HG03159 (cell line): Measurements from ENCODE around the gene IPCEF1.

Experiments
- ATAC-seq: cut with Tn5 transposase; IDR thresholded peaks from one replicate; pipeline ENCODE4 v1.9.1; 2021; ENCODE audit warnings: mild to moderate bottlenecking, moderate library complexity; ENCODE audit not compliant: unreplicated experiment

The IPCEF1 gene

GRCh38 chr6:154356690-154357089 lies at the start of gene IPCEF1:
Gene IPCEF1 (minus strand): TSS chr6:154356803. CDS start chr6:154265947, 90,856 bp downstream.
- peak; percentile 25 for ATAC-seq

GRCh38 chr6:154406301-154406700 lies 49.7 kb upstream of the IPCEF1 start:
- ATAC-seq = no peak

- no peak for ATAC-seq
Observed at GRCh38 chr6:154404791-154405400, 48.3 kb upstream of the IPCEF1 start.

GRCh38 chr6:154403788-154404187 lies 47.2 kb upstream of the IPCEF1 start:
- no peak for ATAC-seq

DNA sequence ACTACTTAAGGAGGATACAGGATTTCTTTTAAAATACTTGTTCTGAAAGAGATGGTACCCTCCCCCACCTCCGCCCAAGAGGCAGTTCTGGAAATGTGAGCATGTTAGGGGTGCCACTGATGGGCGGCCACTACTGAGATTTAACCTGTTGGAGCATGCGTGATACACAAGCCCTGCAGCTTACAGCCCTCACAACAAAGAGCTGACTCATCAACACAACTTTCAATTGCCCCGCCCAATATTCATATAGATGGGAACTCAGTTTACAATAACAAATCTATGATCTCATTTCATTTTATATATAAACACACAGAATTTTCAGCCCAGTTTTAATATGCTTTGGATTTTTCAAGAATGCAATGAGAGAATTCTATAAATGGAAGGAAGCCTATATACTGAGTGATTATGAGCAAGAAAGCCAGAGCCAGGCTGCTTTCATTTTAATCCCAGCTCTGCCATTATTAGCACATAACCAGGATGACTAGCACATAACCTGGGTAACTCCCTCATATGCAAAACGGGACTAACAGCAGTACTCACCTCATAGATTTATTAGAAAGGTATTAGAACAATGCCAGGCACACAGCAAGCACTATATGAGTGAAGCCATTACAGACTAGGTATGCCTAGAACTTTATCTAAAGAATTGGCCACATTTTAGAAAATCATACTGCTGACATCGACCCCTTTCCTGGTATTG lies 45.6 kb upstream of the IPCEF1 start:
- no peak for ATAC-seq

DNA sequence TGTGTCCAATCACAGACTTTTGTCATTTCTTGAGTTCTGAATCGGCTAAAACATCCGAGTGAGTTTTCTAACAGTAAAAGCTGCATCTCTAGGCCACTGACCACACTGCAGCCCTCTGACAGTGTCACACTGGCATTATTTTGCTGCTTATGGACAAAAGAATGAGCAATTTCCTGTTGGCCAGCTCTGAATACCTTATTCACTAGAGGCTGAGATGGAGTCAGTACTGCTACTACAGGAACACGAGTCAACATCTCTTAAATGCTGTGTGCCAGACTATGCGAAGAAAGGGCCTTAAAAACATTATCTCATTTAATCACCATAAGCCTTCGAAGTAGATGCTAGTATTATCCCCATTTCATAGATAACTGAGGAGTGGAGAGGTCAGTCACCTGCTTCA lies 42.5 kb upstream of the IPCEF1 start:
- ATAC-seq = no peak

DNA sequence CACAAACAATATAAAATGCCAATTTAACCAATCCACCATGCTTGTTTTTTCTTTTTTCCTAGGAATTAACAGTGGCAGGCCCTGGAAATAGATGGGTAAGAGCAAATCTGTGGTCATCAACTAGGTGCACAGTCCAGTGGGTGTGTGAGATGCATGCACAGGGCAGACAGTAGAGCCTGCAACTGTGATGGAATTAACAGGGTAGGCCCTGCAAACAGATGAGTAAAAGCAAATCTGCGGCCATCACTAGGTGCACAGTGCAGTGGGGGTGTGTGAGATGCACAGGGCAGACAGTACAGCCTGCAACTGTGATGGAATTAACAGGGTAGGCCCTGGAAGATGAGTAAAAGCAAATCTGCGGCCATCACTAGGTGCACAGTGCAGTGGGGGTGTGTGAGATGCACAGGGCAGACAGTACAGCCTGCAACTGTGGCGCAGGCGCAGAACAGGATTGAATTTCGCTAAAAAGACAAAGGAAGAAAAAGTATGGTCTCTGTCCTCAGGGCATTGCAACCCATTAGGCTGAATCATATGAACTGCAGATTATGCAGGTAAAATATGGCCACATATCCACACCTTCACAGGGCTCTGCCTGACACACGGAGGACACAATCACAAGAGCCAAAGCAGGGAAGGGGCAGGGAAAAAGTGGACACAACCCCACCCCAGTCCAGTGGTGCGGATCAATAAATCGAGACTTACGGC lies 41.0 kb upstream of the IPCEF1 start:
- ATAC-seq = no peak

- no peak for ATAC-seq
Observed at GRCh38 chr6:154395878-154396277, 39.3 kb upstream of the IPCEF1 start.

DNA sequence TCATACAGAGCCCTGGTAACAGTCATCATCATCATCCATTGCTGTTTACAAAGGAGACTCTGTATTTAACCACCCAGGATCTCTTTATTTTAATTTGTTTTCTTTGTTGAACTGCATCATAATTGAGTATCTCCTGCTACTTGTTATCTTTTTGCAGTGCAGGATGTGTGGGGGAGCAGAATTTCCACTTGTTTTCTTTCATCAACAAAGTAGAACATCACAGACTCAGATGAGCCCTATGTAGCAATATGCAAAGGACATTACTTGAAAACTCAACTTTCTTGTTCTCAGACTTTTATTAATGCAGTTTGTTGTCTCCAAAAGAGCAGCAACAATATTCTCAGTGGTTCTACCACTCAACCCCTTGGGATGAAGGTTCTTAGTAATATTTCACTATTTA lies 38.7 kb upstream of the IPCEF1 start:
- ATAC-seq = no peak

- ATAC-seq = no peak
Observed at GRCh38 chr6:154394571-154394970, 38.0 kb upstream of the IPCEF1 start.

GRCh38 chr6:154390034-154390433 lies 33.4 kb upstream of the IPCEF1 start:
- no peak for ATAC-seq

DNA sequence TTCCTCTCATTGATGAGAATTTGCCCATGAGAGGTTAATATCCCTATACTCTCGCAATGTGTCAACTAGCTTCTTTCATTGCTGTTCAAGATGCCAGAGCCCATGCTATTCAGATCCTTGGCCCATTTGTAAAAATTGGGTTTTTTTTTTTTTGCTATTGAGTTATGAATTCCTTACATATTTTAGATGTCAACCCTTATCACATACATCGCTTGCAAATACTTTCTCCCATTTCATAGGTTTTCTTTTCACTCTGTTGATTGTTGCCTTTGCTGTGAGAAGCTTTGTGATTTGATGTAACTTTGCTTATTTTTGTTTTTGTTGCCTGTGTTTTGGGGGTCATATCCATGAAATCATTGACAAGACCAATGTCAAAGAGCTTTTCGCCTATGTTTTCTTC lies 32.2 kb upstream of the IPCEF1 start:
- ATAC-seq = no peak

GRCh38 chr6:154386848-154387717 lies 30.5 kb upstream of the IPCEF1 start:
- no peak for ATAC-seq

DNA sequence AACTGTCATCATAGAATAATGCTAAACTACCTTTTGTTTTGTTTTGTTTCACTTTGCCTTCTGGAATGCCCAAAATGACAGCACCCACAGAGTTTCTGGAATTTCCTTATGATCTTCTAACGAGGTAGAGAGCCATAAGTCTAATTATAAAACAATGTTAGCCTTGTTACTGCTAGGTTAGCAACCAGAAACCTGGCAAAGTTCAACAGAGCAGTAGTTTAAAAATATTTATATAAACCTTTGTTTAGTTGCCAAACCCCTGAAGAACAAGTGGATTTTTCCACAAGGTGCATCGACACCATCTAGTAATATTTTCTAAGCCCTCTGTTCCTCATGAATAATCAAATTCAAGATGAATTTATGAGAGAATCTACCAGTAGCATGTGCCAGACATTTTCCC lies 27.6 kb upstream of the IPCEF1 start:
- ATAC-seq = no peak

- no peak for ATAC-seq
Observed at GRCh38 chr6:154383273-154383672, 26.7 kb upstream of the IPCEF1 start.

DNA sequence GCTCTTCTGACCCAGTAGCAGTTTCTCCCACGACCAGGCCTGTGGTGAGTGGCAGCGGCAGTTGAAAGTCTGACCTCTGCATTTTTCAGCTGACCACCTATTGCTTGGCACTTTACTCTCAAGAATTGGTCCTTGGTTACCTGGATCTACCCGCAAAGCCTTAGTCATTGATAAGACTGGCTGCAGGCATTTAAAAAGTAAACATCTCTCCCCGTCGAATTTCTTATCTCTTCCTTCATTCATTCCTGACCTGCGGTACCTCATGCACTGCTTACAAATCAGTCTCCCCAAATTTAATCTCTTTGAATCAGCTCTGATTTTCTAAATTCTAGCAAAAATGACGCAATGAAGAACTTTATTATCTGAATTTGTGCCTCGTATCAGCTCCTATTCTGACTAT lies 26.1 kb upstream of the IPCEF1 start:
- ATAC-seq = no peak

- no peak for ATAC-seq
Observed at GRCh38 chr6:154381548-154381947, 24.9 kb upstream of the IPCEF1 start.

DNA sequence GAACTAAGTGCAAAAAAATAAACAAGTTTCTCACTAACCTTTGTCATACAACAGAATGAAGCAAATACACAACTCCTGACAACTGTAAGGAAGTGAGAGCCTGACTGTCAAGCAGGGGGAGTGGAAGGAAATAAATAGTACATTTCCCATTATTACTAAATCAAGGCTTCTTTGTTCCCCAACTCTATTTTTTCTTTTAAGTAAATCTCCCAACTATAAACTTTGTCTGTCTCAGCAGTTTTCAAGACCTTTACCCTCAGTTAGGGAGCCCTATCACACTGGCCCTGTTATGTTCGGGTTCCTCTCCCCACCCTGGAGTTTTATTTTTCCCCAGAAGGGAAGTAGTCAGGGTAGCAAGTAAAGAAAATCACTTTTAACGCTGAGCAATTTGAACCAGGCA lies 24.1 kb upstream of the IPCEF1 start:
- ATAC-seq = no peak

- no peak for ATAC-seq
Observed at GRCh38 chr6:154379585-154379984, 23.0 kb upstream of the IPCEF1 start.

GRCh38 chr6:154378518-154378917 lies 21.9 kb upstream of the IPCEF1 start:
- ATAC-seq = no peak

GRCh38 chr6:154377726-154378125 lies 21.1 kb upstream of the IPCEF1 start:
- ATAC-seq = no peak
